Endothelial cell of umbilical vein (primary cell): ENCODE data around the gene NOTCH2.

Experiments used
- CTCF ChIP-seq, 2 donors: IDR thresholded peaks; 1 replicate in 1 of 2; 2 replicates in 1 of 2; pipeline ENCODE4 v1.5.1; 2011; ENCODE audit warnings: low read length in 2 of 2, mild to moderate bottlenecking in 2 of 2, moderate library complexity in 2 of 2, control low read depth in 1 of 2, inconsistent platforms in 1 of 2, low read depth in 1 of 2; ENCODE audit not compliant: insufficient read depth in 1 of 2; ENCODE audit errors: extremely low read depth in 1 of 2
- EZH2 ChIP-seq: IDR thresholded peaks from 2 replicates; pipeline ENCODE4 v1.6.1; 2012; ENCODE audit warnings: borderline replicate concordance, low read depth, mild to moderate bottlenecking, moderate library complexity, low read length, inconsistent platforms; ENCODE audit not compliant: severe bottlenecking
- MAX ChIP-seq: IDR thresholded peaks from 2 replicates; pipeline ENCODE4 v1.6.1; 2011; ENCODE audit not compliant: insufficient read depth, insufficient read length
- MYC ChIP-seq: IDR thresholded peaks from one replicate; pipeline ENCODE4 v1.6.1; 2011; ENCODE audit warnings: mild to moderate bottlenecking, low read depth, low read length
- POLR2A ChIP-seq: IDR thresholded peaks from 2 replicates; pipeline ENCODE4 v1.6.1; 2012; ENCODE audit warnings: low read depth, mild to moderate bottlenecking, control low read depth, low read length

- no peak for TF ChIP-seq CTCF (IDR thresholded peaks at IDR 0.05; ENCODE audit: extremely low read depth in 1 of 2, insufficient read depth in 1 of 2, low read depth in 1 of 2, low read length in 2 of 2)
- no peak for TF ChIP-seq POLR2A
- no peak for TF ChIP-seq MAX
- TF ChIP-seq EZH2, result no peak
- TF ChIP-seq MYC, result no peak
These were observed 128.1 kb downstream of the NOTCH2 start for GRCh38 chr1:119941392-119941791.
